Adrenal gland (tissue), 5 donors: ENCODE data around the gene DEF6.

Experiments
- CTCF ChIP-seq, 6 experiments: fragments of 450-650 bp in 4 of 6; fragments of 200-600 bp in 2 of 6; sonication (generic) in 1 of 6; IDR thresholded peaks; 1 replicate in 5 of 6; 2 replicates in 1 of 6; pipeline versions ENCODE4 v1.5.1 to v1.8.0; 2016 to 2021; ENCODE audit warnings: antibody characterized with exemption in 6 of 6, mild to moderate bottlenecking in 2 of 6, moderate library complexity in 1 of 6
- POLR2A ChIP-seq, 2 donors: fragments of 450-650 bp; IDR thresholded peaks; one replicate each; pipeline ENCODE4 v1.6.1; 2017; ENCODE audit warnings: antibody characterized with exemption in 2 of 2, mild to moderate bottlenecking in 2 of 2, moderate library complexity in 1 of 2
- donor health status: DM: no; HTN: no; CAD: no.

GRCh38 chr6:35368038-35368887 is 70.6 kb downstream of the DEF6 start:
- no peak for TF ChIP-seq CTCF (IDR thresholded peaks at IDR 0.05)
- TF ChIP-seq POLR2A (IDR thresholded peaks at IDR 0.05) = no peak
